Measurements from ENCODE around the gene ASIP.
"Not testable (repeated sequence)": the region's sequence is repeated elsewhere in the genome, so short reads cannot be mapped to it uniquely, and the experiment has no call there.

The ASIP gene

DNA sequence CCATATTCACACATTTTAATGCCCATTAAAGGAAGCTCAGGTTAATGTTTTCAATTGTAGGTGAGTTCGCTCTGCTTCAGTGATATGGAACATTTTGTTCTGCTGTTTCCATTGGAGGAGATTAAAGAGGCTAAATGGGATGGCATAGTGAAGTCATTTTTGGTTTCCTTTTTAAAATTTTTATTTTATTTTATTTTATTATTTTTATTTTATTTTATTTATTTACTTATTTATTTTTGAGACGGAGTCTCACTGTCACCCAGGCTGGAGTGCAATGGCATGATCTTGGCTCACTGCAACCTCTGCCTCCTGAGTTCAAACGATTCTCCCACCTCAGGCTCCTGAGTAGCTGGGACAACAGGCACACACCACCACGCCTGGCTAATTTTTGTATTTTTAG lies 792 bp downstream of the ASIP start:
- DNase-seq (ENCODE audit: low read depth in 2 of 2, low spot score in 1 of 2): not testable (repeated sequence)

DNA sequence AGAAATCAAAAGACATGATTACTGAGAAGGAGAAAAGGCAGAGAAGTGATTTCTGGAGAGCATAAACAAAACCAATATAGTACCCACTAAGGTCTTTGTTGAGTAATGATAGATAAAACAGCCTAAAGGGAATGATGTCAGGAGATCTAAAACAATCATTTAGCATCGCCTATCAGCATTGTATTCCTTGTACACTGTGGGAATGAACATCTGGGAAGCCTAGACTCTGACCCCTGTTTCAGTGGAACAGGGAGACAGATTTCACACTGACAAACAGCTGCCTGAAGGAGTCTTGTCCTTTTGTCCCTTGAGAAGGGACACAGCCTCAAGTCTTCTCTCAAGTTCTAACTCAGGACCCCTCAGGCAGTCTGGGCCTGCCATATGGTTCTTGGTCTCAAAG lies 1.7 kb downstream of the ASIP start:
- no peak for DNase-seq (ENCODE audit: low read depth in 2 of 2, low spot score in 1 of 2)

DNA sequence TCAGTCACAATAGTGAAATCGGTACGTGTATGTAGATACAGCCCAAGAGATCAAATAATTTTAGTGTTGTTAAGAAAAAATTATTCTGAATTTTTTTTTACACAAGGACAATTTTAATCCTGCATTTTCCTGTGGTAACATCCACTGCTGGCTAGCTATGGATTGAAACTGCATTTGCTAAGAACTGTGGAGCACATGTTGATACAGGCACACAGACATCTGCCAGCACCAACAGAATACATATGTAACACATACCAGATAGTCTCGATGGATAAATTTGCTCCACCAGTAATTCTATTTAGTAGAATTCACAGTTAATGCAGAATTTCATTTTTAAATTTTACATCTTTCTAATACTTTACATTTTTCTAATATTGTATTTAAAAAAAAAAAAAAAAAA lies 2.2 kb downstream of the ASIP start:
- DNase-seq (ENCODE audit: low read depth in 2 of 2, low spot score in 1 of 2): no peak

DNA sequence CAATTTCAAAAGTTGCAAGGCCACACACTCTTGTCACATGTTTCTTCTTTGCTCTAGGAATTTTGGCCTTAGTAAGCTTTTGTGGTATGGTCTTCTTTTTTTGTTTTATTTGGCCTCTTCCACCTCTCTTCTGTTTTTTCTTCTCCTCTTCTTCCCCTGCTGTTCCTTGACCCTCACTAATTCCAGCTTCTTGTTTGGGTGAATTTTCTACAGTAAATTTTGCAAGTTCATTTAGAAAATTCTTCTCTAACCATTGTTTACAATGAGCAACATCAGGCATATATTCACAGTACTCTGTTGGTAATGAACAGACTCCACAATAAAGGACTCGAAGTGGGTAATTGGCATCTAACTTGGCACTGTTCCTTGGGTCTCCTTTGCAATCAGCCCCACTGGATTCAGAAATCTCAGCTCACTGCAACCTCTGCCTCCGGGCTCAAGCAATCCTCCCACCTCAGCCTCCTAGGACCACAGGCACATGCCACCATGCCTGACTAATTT lies 5.0 kb downstream of the ASIP start:
- no peak for DNase-seq (ENCODE audit: low read depth in 2 of 2, low spot score in 1 of 2)

DNA sequence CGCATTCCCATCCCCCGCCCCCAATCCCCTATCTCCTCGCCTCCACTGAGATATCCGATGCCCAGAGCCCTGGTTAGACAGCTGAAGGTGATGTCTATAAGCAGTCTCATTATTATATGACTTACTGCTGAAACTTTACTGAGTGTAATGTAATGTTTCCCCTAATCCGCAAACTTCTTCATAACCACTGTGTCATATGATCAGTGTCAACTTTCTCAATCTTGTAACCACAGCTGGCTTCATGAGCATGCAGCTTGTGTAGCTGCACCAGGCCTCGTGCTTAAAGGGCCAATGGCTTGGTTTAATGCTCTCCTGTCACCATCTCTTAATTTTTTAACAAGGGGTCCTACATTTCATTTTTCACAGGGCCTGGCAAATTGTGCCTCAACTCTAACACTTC lies 8.1 kb downstream of the ASIP start:
- DNase-seq (ENCODE audit: low read depth in 2 of 2, low spot score in 1 of 2): no peak

DNA sequence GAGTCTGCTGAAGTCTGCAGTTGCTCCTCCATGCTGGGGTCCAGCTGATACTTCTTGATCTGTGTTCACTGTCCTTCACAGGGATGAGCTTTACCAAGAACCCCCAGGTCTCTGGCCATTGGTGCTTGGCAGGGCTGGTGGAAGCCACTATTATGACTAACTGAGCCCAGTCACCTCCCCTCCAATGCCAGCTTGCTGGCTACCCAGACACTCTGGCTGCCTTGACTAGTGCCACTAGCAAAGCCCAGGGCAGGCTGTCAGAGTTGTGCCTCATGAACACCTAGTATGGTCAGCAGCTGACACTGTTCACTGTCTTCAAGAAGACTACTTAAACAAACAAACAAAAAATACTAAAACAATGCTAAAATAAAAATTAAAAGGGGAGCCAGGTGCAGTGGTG lies 8.8 kb downstream of the ASIP start:
- no peak for DNase-seq (ENCODE audit: low read depth in 2 of 2, low spot score in 1 of 2)

DNA sequence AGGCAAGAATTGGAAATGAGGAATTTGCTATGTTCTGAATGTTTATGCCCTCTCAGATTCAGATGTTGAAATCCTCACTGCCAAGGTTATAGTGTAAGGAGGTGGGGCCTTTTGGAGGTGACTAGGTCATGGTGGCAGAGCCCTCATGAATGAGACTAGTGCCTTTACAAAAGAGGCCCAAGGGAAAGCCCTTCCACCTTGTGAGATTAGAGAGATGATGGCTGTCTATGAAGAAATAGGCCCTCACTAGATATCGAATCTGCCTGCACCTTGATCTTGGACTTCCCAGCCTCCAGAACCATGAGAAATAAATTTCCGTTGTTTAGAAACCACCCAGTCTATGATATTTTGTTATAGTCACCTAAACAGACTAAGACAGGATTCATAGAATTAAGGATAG lies 10.4 kb downstream of the ASIP start:
- no peak for DNase-seq (ENCODE audit: low read depth in 2 of 2, low spot score in 1 of 2)

DNA sequence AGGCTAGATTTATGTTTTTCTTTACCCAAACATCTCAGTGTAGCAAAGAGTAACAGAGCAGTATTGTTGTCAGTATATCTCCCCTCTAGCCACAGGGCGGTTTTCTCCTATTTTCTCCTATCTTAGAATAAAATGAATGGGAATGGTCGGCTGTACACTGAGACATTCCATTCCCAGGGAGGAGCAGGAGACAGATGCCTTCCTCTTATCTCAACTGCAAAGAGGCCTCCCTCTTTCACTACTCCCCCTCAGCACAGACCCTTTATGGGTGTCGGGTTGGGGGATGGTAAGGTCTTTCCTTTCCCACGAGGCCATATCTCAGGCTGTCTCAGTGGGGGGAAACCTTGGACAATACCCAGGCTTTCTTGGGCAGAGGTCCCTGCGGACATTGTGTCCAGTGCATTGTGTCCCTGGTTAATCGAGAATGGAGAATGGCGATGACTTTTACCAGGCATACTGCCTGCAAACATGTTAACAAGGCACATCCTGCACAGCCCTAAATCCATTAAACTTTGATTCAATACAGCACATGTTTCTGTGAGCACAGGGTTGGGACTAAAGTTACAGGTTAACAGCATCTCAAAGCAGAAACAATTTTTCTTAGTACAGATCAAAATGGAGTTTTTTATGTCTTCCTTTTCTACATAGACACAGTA lies 11.3 kb downstream of the ASIP start:
- DNase-seq (ENCODE audit: low read depth in 2 of 2, low spot score in 1 of 2): not testable (repeated sequence)

DNA sequence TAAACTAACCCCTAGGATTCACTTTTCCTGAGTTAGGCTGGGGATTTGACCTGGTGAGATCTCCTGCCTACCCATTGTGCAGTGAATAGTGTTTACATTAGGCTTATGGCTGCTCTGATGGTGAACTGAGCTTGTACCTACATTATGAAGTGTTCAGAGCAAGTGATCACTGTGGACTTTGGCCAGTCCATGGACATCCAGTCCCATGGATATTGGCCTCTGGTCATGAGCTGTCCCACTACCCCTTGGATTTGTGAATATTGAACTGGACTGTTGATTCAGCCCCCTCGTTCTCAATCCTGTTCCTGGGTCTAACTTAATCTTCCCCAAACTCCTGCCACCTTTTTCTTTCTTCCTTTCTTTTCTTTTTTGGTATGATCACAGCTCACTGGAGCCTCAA lies 13.8 kb downstream of the ASIP start:
- no peak for DNase-seq (ENCODE audit: low read depth in 2 of 2, low spot score in 1 of 2)

DNA sequence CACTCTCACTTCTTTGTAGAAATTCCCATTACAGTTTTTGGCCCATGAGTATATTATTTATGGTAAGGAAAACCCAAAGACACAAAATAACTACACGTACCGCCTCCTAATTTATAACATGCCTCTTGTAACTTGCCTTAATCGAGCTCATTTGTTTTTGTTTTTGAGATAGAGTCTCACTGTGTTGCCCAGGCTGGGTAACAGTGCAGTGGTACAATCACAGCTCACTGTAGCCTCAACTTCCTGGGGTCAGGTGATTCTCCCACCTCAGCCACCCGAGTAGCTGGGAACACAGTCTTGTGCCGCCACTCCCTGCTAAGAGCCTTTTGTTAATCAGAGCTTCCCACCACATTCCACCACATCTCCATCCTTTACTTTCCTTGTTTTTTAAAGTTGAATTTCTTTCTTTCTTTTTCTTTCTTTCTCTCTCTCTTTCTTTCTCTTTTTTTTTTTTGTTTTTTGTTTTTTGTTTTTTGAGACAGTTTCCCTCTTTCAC lies 15.5 kb downstream of the ASIP start:
- DNase-seq (ENCODE audit: low read depth in 2 of 2, low spot score in 1 of 2): no peak

DNA sequence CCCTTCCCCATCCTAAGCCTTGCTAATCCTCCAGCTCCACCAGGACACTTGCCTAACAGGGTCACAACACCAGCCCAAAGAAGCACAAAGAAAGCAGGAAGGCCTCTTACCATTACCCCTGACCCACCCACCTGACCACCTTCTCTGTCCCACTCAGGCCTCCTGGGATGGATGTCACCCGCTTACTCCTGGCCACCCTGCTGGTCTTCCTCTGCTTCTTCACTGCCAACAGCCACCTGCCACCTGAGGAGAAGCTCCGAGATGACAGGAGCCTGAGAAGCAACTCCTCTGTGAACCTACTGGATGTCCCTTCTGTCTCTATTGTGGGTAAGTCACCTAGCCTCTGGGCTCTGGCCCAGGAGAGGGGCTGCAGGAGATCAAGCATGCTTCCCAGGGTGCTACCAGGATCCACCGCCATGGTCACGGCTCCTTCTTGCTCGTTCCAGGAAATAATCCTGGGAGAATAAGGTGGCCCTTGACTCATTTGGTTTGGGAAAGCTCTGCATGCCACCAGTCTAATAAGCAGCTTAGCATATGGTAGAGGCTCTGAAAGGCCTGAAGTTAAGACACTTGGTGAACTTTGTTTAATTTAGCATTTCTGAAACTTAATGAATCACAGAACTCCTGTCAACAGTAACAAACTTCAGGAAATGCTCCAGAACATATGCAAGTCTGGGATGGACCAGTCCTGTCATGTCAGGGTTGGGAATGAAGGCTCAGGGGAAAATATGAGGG lies 19.2 kb downstream of the ASIP start:
- no peak for DNase-seq (ENCODE audit: low read depth in 2 of 2, low spot score in 1 of 2)

DNA sequence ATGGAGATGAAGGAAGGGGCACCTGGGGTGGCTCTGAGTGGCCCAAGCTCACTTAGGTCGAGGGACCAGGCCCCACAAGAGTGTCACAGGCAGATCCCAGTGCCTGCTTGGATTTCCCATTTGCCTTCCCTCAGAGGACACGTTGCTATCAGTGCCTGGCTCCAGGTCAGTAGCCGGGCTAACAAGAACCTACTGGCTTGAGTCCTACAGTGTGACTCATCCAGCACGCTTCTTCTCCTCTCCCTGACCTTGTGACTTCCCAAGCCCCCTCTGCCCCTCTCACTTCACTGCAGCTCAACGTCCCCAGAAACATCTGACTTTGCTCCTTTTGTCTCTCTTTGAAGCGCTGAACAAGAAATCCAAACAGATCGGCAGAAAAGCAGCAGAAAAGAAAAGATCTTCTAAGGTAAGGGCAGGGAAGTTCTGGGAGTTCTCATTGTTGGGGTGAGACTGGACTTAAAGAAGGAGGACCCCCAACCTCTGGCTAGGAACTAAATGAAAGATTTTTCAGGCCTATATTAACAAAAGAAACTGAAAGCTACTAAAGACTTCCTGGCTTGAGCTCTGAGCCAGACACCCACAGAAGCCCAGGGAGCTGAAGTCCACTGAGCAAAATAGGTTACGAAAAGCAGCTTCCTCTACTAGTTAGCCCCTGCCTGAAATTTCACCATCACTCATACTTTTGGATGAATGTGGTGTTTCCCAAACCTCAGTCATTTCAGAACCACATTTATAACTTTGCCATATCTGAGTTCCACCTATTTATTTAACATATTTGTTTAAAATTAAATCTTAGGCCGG lies 21.5 kb downstream of the ASIP start:
- no peak for DNase-seq (ENCODE audit: low read depth in 2 of 2, low spot score in 1 of 2)

DNA sequence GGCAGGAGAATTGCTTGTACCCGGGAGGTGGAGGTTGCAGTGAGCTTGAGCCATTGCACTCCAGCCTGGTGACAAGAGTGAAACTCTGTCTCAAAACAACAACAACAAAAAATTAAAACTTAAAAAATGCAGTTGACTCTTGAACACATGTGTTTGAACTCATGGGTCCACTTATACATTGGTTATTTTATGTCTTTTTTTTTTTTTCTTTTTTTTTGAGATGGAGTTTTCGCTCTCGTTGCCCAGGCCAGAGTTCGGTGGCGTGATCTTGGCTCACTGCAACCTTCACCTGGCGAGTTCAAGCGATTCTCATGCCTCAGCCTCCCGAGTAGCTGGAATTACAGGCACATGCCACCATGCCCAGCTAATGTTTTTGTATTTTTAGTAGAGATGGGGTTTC lies 22.2 kb downstream of the ASIP start:
- DNase-seq (ENCODE audit: low read depth in 2 of 2, low spot score in 1 of 2): not testable (repeated sequence)

DNA sequence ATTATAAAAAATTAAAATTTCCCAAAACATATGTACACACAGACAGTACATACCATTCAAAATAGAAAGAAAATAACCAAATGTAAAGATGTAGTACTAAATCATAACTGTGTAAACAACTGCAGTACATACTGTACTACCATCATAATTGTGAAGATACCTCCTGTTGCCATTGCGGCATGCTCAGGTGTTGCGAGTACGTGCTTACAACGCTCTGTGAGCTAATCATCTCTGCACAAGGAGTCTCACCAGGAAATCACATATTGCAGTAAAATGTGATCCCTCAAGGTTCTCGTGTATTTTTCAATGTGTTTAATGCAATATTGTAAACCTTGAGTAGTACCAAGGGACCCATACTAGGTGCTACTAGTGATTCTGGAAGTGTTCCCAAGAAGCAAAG lies 22.9 kb downstream of the ASIP start:
- DNase-seq (ENCODE audit: low read depth in 2 of 2, low spot score in 1 of 2): no peak

DNA sequence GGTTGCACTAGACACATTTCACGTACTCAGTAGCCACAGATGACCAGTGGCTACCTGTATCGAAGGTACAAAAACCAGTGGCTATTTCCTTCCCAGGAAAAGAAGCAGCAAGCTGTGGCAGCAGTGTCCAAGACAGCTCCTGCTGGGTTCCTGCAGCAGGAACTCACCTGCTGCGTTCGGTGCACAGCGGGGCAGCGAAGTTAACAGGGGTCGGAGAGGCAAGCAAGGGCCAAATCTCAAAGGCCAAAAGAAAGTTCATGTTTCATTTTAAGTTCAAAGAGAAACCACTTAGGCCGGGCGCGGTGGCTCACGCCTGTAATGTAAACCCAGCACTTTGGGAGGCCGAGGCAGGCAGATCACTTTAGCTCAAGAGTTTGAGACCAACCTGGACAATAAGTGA lies 26.9 kb downstream of the ASIP start:
- no peak for DNase-seq (ENCODE audit: low read depth in 2 of 2, low spot score in 1 of 2)

DNA sequence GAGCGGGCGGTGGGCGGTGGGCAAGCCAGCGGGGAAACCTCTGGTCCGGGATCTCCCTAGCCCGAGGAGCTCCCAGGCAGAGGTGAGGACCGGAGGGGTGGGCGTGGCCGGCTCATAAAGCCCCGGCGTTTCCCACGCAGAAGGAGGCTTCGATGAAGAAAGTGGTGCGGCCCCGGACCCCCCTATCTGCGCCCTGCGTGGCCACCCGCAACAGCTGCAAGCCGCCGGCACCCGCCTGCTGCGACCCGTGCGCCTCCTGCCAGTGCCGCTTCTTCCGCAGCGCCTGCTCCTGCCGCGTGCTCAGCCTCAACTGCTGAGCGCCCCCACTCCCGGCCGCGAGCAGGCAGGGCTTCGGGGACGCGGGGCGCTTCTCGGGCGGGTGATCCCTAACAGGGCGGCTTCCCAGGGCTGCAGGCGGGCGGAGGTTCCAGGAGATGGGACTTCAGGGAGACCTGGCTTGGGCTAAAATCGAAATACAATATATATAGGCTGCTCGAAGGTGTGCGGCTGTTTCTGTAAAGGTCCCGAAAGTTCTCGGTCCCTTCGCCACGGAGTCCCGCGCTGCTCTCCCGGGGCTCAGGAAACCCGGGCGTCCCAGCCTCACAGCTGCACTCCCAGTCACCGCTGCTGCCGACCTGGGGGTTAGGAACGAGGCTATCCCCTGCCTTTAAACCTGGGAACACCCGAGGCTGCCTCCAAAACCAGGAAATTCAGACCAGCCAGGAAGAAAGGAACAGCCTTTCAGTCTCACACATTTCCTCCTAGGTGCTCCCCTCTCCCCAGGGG lies 27.8 kb downstream of the ASIP start:
- DNase-seq (ENCODE audit: low read depth in 2 of 2, low spot score in 1 of 2): no peak

DNA sequence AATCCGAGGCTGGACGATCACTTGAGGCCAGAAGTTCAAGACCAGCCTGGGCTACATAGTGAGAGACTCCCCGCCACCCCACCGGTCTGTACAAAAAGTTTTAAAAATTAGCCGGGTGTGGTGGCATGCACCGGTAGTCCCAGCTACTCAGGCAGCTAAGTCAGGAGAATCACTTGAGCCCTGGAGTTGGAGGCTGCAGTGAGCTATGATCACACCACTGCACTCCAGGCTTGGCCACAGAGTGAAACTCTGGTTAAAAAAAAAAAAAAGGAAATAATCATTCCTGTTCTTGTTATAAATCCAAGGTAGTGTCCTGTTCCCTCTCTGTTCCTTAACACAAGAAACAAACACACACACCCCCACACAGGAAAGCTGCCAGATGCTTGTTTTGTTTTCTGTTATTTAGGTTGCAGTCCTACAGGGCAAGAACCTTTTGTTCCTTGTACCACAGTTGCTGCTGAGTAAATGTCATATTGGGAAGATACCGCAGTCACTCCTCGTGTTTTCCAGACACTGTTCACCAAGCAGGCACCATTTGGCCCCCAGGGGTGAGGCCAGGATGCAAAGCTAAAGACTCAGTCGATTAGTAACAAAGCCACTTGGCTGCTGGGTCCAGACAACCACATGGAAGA lies 28.9 kb downstream of the ASIP start:
- no peak for DNase-seq (ENCODE audit: low read depth in 2 of 2, low spot score in 1 of 2)

DNA sequence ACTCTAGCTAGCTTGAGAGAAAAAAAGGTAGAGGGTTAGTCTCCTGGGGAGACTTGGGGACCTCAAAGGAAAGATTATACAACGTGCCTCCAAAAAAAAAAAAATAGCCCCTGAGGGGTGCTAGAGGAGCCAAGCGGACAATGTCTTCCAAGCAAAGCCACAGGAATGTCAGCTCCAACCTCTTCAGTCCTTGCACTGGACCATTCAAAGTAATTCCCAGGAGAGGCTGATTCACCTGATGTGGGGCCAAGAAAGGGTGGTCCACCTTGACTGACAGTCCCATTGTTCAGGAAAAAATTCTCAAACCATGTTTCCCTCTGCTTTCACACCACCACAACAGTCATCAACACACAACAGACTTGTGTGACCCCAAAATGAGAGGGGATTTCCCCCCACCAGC lies 30.7 kb downstream of the ASIP start:
- no peak for DNase-seq (ENCODE audit: low read depth in 2 of 2, low spot score in 1 of 2)

DNA sequence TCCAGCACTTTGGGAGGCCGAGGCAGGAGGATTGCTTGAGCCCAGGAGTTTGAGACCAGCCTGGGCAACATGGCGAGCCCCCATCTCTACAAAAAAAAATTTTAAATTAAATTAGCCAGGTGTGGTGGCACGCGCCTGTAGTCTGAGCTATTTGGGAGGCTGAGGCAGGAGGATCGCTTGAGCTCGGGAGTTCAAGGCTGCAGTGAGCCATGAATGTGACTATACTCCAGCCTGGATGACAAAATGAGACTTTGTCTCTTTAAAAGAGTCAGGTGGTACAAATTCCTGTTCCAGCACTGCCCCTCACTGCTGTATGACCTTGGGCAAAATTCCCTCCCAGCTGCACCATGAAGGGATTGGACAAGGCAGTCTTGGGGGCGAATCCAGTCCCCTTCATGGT lies 33.5 kb downstream of the ASIP start:
- no peak for DNase-seq (ENCODE audit: low read depth in 2 of 2, low spot score in 1 of 2)

DNA sequence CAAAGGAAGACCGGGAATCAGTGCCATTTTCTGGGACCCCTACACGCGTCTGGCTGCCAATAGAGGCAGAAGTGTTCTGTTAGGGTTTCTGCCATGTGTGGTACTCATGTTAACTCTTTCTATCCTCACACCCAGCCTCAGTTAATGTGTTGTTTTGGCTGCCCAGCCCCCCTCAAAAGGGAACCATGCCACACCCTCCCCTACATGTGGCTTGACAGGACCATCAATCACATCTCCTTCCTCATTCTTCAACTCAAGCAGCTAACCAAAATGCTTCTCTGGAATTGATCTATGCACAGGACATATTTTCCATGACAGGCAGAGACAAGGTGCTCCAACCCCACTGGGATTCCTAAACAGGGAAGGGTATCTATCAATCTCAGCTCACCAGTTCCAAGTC lies 40.0 kb downstream of the ASIP start:
- no peak for DNase-seq (ENCODE audit: low read depth in 2 of 2, low spot score in 1 of 2)

DNA sequence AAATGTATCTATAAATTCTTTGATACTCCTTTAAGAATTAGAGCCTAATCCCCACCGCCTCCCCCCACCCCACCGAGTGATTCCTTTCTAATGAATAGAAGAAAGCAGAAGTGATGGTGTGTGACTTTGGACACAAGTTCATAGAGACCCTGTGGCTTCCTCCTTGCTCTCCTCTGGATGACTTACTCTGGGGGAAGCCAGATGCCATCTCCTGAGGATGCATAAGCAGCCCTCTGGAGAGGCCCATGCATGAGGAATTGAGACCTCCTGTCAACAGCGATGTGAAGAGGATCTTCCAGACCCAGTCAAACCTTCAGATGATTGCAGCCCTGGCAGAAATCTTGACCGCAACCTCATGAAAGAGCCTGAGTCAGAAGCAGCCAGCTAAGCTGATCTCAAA lies 40.8 kb downstream of the ASIP start:
- DNase-seq (ENCODE audit: low read depth in 2 of 2, low spot score in 1 of 2): no peak
